Measurements from ENCODE around the gene EMX1. TPM values are rescaled to one million over a fixed set of nuclear protein-coding genes. Genes with fewer than 3 reads are reported as not detected.

EMX1 gene
- total and polyA plus RNA-seq, 2 experiments from 2014 or later, result not detected

- Histone ChIP-seq H3K9ac (no peak overlapping the region), H3K27me3 (replicated peaks; ENCODE audit: insufficient read depth) (no peaks in the 10 kb centered on the region), H3K36me3 (ENCODE audit: low read depth) (no peaks in the 10 kb centered on the region), H3K4me1 (ENCODE audit: insufficient read depth) (no peaks in the 10 kb centered on the region), H3K4me3 (no peak overlapping the region), H3K27ac (no peak overlapping the region), H3K4me2 (ENCODE audit: unreplicated experiment) (no peak overlapping the region), H3K9me2 (ENCODE audit: insufficient read depth) (no peaks in the 10 kb centered on the region), H3F3A (ENCODE audit: insufficient read depth) (no peaks in the 10 kb centered on the region), H2AFZ (no peak overlapping the region), H3K9me3 (ENCODE audit: low read depth) (no peaks in the 10 kb centered on the region), H3K79me2 (ENCODE audit: insufficient read depth) (no peaks in the 10 kb centered on the region), H4K20me1 (ENCODE audit: insufficient read depth) (no peaks in the 10 kb centered on the region)
- no peak for TF ChIP-seq EZH2phosphoT487 (IDR thresholded peaks at IDR 0.05; ENCODE audit: insufficient read depth, low read depth)
- TF ChIP-seq EZH2 (IDR thresholded peaks at IDR 0.05; ENCODE audit: insufficient read depth, poor library complexity, severe bottlenecking), result no peak
- in situ Hi-C loops (cut with MboI), result no loop called here
- DNase-seq, result no peak
- 78 to 83% methylated on average over 12 to 13 of the region's 13 CpGs for WGBS, 2 experiments (ENCODE audit: low coverage in 1 of 2, low lambda C conversion rate in 2 of 2, missing lambda C conversion rate in 2 of 2)
Observed at GRCh38 chr2:72958542-72959385, 41.4 kb downstream of the EMX1 start.

- TF ChIP-seq EZH2phosphoT487 (IDR thresholded peaks at IDR 0.05; ENCODE audit: insufficient read depth, low read depth), result no peak
- TF ChIP-seq EZH2 (IDR thresholded peaks at IDR 0.05; ENCODE audit: insufficient read depth, poor library complexity, severe bottlenecking), result no peak
- no peaks in the 10 kb centered on the region for H3K27me3 ChIP-seq (replicated peaks; ENCODE audit: insufficient read depth)
- H3K9me3 ChIP-seq (ENCODE audit: low read depth), result no peaks in the 10 kb centered on the region
- H3K9me2 ChIP-seq (ENCODE audit: insufficient read depth), result no peaks in the 10 kb centered on the region
- 89 to 93% methylated on average over 8 of the region's 8 CpGs for WGBS, 2 experiments (ENCODE audit: low coverage in 1 of 2, low lambda C conversion rate in 2 of 2, missing lambda C conversion rate in 2 of 2)
- no peaks in the 10 kb centered on the region for H3K4me1 ChIP-seq (ENCODE audit: insufficient read depth)
- in situ Hi-C loops (cut with MboI), result no loop called here
- H3K4me3 ChIP-seq, result no peak overlapping the region
- no peaks in the 10 kb centered on the region for H3F3A ChIP-seq (ENCODE audit: insufficient read depth)
- no peak overlapping the region for H3K9ac ChIP-seq
- no peak for DNase-seq
- H4K20me1 ChIP-seq (ENCODE audit: insufficient read depth), result no peaks in the 10 kb centered on the region
- no peak overlapping the region for H3K27ac ChIP-seq
- no peaks in the 10 kb centered on the region for H3K36me3 ChIP-seq (ENCODE audit: low read depth)
- H2AFZ ChIP-seq, result no peak overlapping the region
- no peaks in the 10 kb centered on the region for H3K79me2 ChIP-seq (ENCODE audit: insufficient read depth)
- no peak overlapping the region for H3K4me2 ChIP-seq (ENCODE audit: unreplicated experiment)
Observed at GRCh38 chr2:72959554-72959953, 42.2 kb downstream of the EMX1 start.

GRCh38 chr2:72959995-72960981 lies 43.0 kb downstream of the EMX1 start:
- Histone ChIP-seq H3K79me2 (ENCODE audit: insufficient read depth) (no peaks in the 10 kb centered on the region), H2AFZ (no peak overlapping the region), H4K20me1 (ENCODE audit: insufficient read depth) (no peaks in the 10 kb centered on the region), H3K9me3 (ENCODE audit: low read depth) (no peaks in the 10 kb centered on the region), H3K27me3 (replicated peaks; ENCODE audit: insufficient read depth) (no peaks in the 10 kb centered on the region), H3F3A (ENCODE audit: insufficient read depth) (no peaks in the 10 kb centered on the region), H3K27ac (no peak overlapping the region), H3K4me3 (no peak overlapping the region), H3K4me2 (ENCODE audit: unreplicated experiment) (no peak overlapping the region), H3K9ac (no peak overlapping the region), H3K9me2 (ENCODE audit: insufficient read depth) (no peaks in the 10 kb centered on the region), H3K36me3 (ENCODE audit: low read depth) (no peaks in the 10 kb centered on the region), H3K4me1 (ENCODE audit: insufficient read depth) (no peaks in the 10 kb centered on the region)
- no peak for DNase-seq
- in situ Hi-C loops (cut with MboI), result no loop called here
- 95% methylated on average over 24 to 26 of the region's 26 CpGs for WGBS, 2 experiments (ENCODE audit: low coverage in 1 of 2, low lambda C conversion rate in 2 of 2, missing lambda C conversion rate in 2 of 2)
- TF ChIP-seq EZH2 (IDR thresholded peaks at IDR 0.05; ENCODE audit: insufficient read depth, poor library complexity, severe bottlenecking) (no peak), EZH2phosphoT487 (IDR thresholded peaks at IDR 0.05; ENCODE audit: insufficient read depth, low read depth) (no peak)

GRCh38 chr2:72961036-72961720 lies 43.9 kb downstream of the EMX1 start:
- Histone ChIP-seq H3K9me3 (ENCODE audit: low read depth) (no peaks in the 10 kb centered on the region), H3K36me3 (ENCODE audit: low read depth) (no peaks in the 10 kb centered on the region), H3K27me3 (replicated peaks; ENCODE audit: insufficient read depth) (no peaks in the 10 kb centered on the region), H3F3A (ENCODE audit: insufficient read depth) (no peaks in the 10 kb centered on the region), H3K9me2 (ENCODE audit: insufficient read depth) (no peaks in the 10 kb centered on the region), H3K79me2 (ENCODE audit: insufficient read depth) (no peaks in the 10 kb centered on the region), H3K4me2 (ENCODE audit: unreplicated experiment) (no peak overlapping the region), H3K9ac (no peak overlapping the region), H4K20me1 (ENCODE audit: insufficient read depth) (no peaks in the 10 kb centered on the region), H3K4me1 (ENCODE audit: insufficient read depth) (no peaks in the 10 kb centered on the region), H3K27ac (no peak overlapping the region), H3K4me3 (no peak overlapping the region), H2AFZ (no peak overlapping the region)
- WGBS, 2 experiments (ENCODE audit: low coverage in 1 of 2, low lambda C conversion rate in 2 of 2, missing lambda C conversion rate in 2 of 2), result 89 to 93% methylated on average over 24 to 27 of the region's 27 CpGs
- TF ChIP-seq EZH2phosphoT487 (IDR thresholded peaks at IDR 0.05; ENCODE audit: insufficient read depth, low read depth), result no peak
- no peak for DNase-seq
- in situ Hi-C loops (cut with MboI), result no loop called here
